Choroid plexus epithelial cell (primary cell): Measurements from ENCODE around the gene CNOT6L.
"Not testable (repeated sequence)": the region's sequence is repeated elsewhere in the genome, so short reads cannot be mapped to it uniquely, and the experiment has no call there.

Experiments used
- DNase-seq: peaks from one replicate; pipeline ENCODE4 v3.0.0-alpha.2; 2010; ENCODE audit warnings: low read depth
- H3K4me3 ChIP-seq: 2 replicates; pipeline ENCODE4 v1.5.1; 2011; ENCODE audit warnings: low read depth, mild to moderate bottlenecking, control low read depth, low read length, moderate library complexity
- CTCF ChIP-seq: conservative IDR thresholded peaks from 2 replicates; pipeline ENCODE4 v1.5.1; 2011; ENCODE audit warnings: low read depth, mild to moderate bottlenecking, control low read depth, inconsistent platforms, low read length, moderate library complexity

Gene CNOT6L

GRCh38 chr4:77783895-77784294 is 35.3 kb downstream of the CNOT6L start:
- TF ChIP-seq CTCF: no peak
- no peak overlapping the region for H3K4me3 ChIP-seq
- DNase-seq: no peak

- no peak for DNase-seq
- no peak overlapping the region for H3K4me3 ChIP-seq
- TF ChIP-seq CTCF: no peak
Measured at GRCh38 chr4:77782102-77782835, 36.9 kb downstream of the CNOT6L start.

GRCh38 chr4:77780762-77781161 is 38.4 kb downstream of the CNOT6L start:
- not testable (repeated sequence) for DNase-seq, H3K4me3 ChIP-seq

- TF ChIP-seq CTCF: no peak
- DNase-seq: peak; percentile 47
- H3K4me3 ChIP-seq: no peak overlapping the region
Measured at GRCh38 chr4:77777135-77777807, 41.9 kb downstream of the CNOT6L start.

GRCh38 chr4:77776182-77777134 is 42.7 kb downstream of the CNOT6L start:
- peak; percentile 47 for DNase-seq
- H3K4me3 ChIP-seq: no peak overlapping the region
- TF ChIP-seq CTCF: no peak

GRCh38 chr4:77773101-77773500 is 46.1 kb downstream of the CNOT6L start:
- TF ChIP-seq CTCF: no peak
- peak; percentile 33 for DNase-seq
- H3K4me3 ChIP-seq: no peak overlapping the region

GRCh38 chr4:77771566-77771965 is 47.6 kb downstream of the CNOT6L start:
- no peak for DNase-seq
- TF ChIP-seq CTCF: no peak
- H3K4me3 ChIP-seq: no peak overlapping the region
